NB4 (cell line): ENCODE results near the gene ZEB2.
A peak's percentile ranks its signal among the peaks of the same experiment; 100 is the strongest.

Experiments
- DNase-seq: peaks from one replicate; pipeline ENCODE4 v3.0.0; 2010; ENCODE audit warnings: low read depth
- H3K4me3 ChIP-seq: one replicate; pipeline ENCODE4 v1.5.1; 2011; ENCODE audit warnings: mild to moderate bottlenecking, low read depth, low read length, moderate library complexity
- MAX ChIP-seq: IDR thresholded peaks from 2 replicates; pipeline ENCODE4 v1.6.1; 2011; ENCODE audit warnings: low read depth, low read length
- MYC ChIP-seq: IDR thresholded peaks from 2 replicates; pipeline ENCODE4 v1.6.1; 2011; ENCODE audit warnings: low read depth, low read length
- POLR2A ChIP-seq: IDR thresholded peaks from 2 replicates; pipeline ENCODE4 v1.6.1; 2011; ENCODE audit warnings: mild to moderate bottlenecking; ENCODE audit not compliant: insufficient read length; ENCODE audit errors: extremely low read depth
- TF ChIP-seq, protein P1 (sequence below): IDR thresholded peaks from one replicate; pipeline ENCODE4 v1.5.1; 2012; ENCODE audit warnings: low read depth, low read length

ZEB2 gene

DNA sequence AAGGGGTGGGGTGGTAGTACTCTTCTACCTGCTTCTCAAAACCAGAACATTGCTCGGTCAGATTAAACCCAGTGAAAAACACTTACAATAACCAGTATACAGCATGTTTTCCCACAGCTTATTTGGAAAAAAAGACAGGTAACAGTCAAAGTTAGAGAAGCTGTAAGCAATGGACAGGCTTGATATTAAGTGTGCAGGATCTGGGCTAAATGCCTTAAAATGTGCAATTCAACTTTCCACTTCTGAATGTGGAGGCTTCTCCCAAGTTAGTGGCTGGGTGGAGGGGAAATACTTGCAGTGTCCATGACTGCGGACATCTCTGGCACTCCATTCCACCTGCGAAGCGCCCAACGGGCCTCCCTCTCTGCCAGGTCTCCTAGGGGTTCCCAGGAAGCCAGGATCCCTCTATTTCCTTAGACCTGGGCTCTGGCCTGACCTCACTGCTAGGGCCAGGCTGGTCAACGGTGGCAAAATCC lies 5.3 kb downstream of the ZEB2 start:
- H3K4me3 ChIP-seq = peak overlapping the region; percentile 69
- DNase-seq = no peak
- TF ChIP-seq, protein P1, sequence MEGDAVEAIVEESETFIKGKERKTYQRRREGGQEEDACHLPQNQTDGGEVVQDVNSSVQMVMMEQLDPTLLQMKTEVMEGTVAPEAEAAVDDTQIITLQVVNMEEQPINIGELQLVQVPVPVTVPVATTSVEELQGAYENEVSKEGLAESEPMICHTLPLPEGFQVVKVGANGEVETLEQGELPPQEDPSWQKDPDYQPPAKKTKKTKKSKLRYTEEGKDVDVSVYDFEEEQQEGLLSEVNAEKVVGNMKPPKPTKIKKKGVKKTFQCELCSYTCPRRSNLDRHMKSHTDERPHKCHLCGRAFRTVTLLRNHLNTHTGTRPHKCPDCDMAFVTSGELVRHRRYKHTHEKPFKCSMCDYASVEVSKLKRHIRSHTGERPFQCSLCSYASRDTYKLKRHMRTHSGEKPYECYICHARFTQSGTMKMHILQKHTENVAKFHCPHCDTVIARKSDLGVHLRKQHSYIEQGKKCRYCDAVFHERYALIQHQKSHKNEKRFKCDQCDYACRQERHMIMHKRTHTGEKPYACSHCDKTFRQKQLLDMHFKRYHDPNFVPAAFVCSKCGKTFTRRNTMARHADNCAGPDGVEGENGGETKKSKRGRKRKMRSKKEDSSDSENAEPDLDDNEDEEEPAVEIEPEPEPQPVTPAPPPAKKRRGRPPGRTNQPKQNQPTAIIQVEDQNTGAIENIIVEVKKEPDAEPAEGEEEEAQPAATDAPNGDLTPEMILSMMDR = no peak
- no peak for TF ChIP-seq POLR2A
- no peak for TF ChIP-seq MYC
- TF ChIP-seq MAX = no peak

- DNase-seq = no peak
- peak overlapping the region; percentile 69 for H3K4me3 ChIP-seq
- no peak for TF ChIP-seq MYC
Observed at GRCh38 chr2:144513388-144514101, 6.4 kb downstream of the ZEB2 start.

DNA sequence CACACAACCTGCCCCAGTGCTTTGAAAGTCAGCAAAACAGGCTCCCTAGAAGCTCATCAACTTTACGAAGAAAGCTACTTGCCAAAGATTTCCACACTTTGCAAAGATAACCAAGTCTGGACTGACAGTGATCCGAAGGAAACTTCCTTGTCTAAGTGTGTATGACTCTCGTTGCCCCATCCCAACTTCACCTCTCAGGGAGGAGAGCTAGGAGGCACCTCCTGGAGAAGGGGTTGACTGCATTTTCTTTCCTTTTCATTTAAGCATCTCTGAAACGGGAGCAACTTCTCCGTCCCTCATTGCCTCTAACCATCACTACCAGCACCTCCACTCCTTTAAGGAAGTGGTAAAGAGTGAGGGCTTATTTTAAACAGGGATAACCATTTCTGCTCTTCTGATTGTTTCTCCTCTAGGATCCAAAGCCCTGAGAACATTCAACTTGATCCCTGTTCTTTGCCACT lies 7.0 kb downstream of the ZEB2 start:
- H3K4me3 ChIP-seq = peak overlapping the region; percentile 69
- TF ChIP-seq MAX = no peak
- no peak for TF ChIP-seq MYC
- TF ChIP-seq POLR2A = no peak
- TF ChIP-seq, protein P1 = no peak
- DNase-seq = no peak

DNA sequence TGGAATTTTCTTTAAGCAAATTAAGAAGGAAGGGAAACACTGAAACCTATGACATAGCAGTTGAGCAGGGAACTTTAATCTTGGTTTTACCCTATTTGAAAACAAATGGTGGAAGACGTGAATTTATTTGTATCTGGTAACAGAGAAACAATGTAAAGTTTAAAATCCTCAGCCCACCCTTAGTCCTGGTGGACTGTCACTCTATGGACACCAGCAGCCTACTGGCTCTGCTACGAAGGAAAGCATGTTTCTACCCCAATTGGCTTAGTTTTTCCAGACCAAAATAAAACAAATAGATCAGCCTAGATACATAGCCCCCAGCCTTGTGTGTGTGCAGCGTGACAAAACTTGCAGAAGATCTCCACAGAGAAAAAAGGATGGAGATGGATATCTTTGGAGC lies 7.4 kb downstream of the ZEB2 start:
- DNase-seq = no peak
- H3K4me3 ChIP-seq = peak overlapping the region; percentile 69
- no peak for TF ChIP-seq POLR2A
- TF ChIP-seq, protein P1 = no peak
- no peak for TF ChIP-seq MYC
- no peak for TF ChIP-seq MAX

- H3K4me3 ChIP-seq = peak overlapping the region; percentile 69
- TF ChIP-seq MYC (no peak), MAX (no peak), POLR2A (no peak)
- TF ChIP-seq, protein P1 = no peak
- no peak for DNase-seq
Observed at GRCh38 chr2:144511937-144512336, 8.0 kb downstream of the ZEB2 start.

- peak overlapping the region; percentile 69 for H3K4me3 ChIP-seq
- DNase-seq = no peak
Observed at GRCh38 chr2:144511226-144511810, 8.6 kb downstream of the ZEB2 start.

More at GRCh38 chr2:144511226-144511810, 8.6 kb downstream of the ZEB2 start:
- TF ChIP-seq MYC (no peak), POLR2A (no peak), MAX (no peak)
- TF ChIP-seq, protein P1 = no peak
